Choroid plexus epithelial cell (primary cell): ENCODE results near the gene TATDN3.
"Not testable (repeated sequence)": the region's sequence is repeated elsewhere in the genome, so short reads cannot be mapped to it uniquely, and the experiment has no call there.

Experiments used
- DNase-seq: peaks from one replicate; pipeline ENCODE4 v3.0.0-alpha.2; 2010; ENCODE audit warnings: low read depth
- H3K4me3 ChIP-seq: 2 replicates; pipeline ENCODE4 v1.5.1; 2011; ENCODE audit warnings: low read depth, mild to moderate bottlenecking, control low read depth, low read length, moderate library complexity
- CTCF ChIP-seq: conservative IDR thresholded peaks from 2 replicates; pipeline ENCODE4 v1.5.1; 2011; ENCODE audit warnings: low read depth, mild to moderate bottlenecking, control low read depth, inconsistent platforms, low read length, moderate library complexity

Gene TATDN3

GRCh38 chr1:212777151-212777550 lies 14.5 kb upstream of the TATDN3 start:
- TF ChIP-seq CTCF, result no peak
- no peak for DNase-seq

GRCh38 chr1:212779086-212779485 lies 12.6 kb upstream of the TATDN3 start:
- DNase-seq, H3K4me3 ChIP-seq: not testable (repeated sequence)

More at GRCh38 chr1:212777151-212777550, 14.5 kb upstream of the TATDN3 start:
- no peak overlapping the region for H3K4me3 ChIP-seq

GRCh38 chr1:212780759-212781158 lies 10.9 kb upstream of the TATDN3 start:
- TF ChIP-seq CTCF, result no peak
- H3K4me3 ChIP-seq, result no peak overlapping the region
- DNase-seq, result no peak

- no peak for TF ChIP-seq CTCF
- no peak overlapping the region for H3K4me3 ChIP-seq
- DNase-seq, result no peak
Observed at GRCh38 chr1:212781225-212781624, 10.5 kb upstream of the TATDN3 start.

- TF ChIP-seq CTCF, result peak; percentile 53
- peak; percentile 69 for DNase-seq
- H3K4me3 ChIP-seq, result no peak overlapping the region
Observed at GRCh38 chr1:212782422-212783154, 9.1 kb upstream of the TATDN3 start.

- no peak for DNase-seq
- H3K4me3 ChIP-seq, result no peak overlapping the region
- TF ChIP-seq CTCF, result no peak
Observed at GRCh38 chr1:212783976-212784375, 7.7 kb upstream of the TATDN3 start.

GRCh38 chr1:212785871-212786270 lies 5.8 kb upstream of the TATDN3 start:
- DNase-seq, result no peak
- no peak overlapping the region for H3K4me3 ChIP-seq
- TF ChIP-seq CTCF, result no peak
